HG03196 (cell line): ENCODE results near the gene FAM53A.

ENCODE experiments used
- ATAC-seq: cut with Tn5 transposase; IDR thresholded peaks from one replicate; pipeline ENCODE4 v1.9.1; 2021; ENCODE audit not compliant: unreplicated experiment

Gene FAM53A

GRCh38 chr4:1625600-1626138, 58.4 kb downstream of the FAM53A start:
- no peak for ATAC-seq

GRCh38 chr4:1624519-1624910, 59.6 kb downstream of the FAM53A start:
- no peak for ATAC-seq

DNA sequence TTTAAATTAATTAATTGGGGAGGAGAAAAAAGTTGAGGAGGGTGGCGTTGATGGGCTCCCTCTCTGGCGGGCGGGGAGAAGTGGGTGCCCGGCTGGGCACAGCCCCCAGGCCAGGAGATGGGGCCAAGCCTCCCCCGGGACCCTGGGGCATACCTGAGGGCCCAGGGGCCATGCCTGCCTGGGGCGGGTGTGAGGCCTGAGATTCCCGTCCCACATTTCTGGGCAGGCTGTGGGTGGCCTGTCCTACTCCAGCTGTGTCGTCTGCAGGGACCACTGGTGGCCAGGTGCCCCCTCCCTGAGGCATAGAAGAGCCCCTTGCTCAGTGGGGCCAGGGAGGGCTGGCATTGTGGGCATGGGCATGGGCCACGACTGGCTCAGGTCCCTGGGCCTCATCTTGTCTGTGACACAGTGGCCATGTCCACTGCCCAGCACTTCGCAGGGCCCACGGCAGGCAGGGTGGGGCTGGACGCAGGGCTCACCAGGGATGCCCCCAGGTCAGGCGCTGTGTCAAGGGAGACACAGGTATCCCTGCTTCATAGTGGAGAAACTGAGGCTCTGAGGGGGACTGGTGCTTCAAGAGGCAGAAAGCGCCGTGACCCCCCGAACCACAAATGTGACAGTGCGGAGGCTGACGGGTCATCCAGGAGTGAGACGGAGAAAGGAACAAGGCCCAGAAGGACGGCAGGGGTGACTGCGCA, 60.1 kb downstream of the FAM53A start:
- ATAC-seq = no peak

GRCh38 chr4:1623400-1623799, 60.7 kb downstream of the FAM53A start:
- ATAC-seq = no peak

- ATAC-seq = no peak
These were observed 61.2 kb downstream of the FAM53A start for GRCh38 chr4:1622956-1623355.

DNA sequence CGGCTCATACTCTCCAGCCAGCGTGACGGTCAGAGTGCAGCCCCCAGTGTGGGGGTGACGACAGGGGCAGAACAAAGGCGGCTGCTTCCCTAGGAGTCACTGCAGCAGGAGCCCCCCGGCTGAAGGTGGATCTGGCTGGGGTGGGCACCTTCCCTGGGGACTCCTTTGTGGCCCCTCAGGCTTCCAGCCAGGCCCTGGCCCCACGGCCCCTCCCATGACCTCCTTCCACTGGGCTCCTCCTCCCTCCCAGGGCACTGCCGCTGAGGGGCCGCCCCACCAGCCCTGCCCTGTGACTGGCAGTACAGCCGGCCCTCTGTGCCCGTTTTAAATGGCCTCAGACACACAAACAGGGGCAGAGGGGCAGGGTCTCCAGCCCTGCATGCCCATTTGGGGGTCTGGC, 61.9 kb downstream of the FAM53A start:
- ATAC-seq = no peak

GRCh38 chr4:1621526-1621925, 62.6 kb downstream of the FAM53A start:
- ATAC-seq = no peak

GRCh38 chr4:1619151-1619672, 64.9 kb downstream of the FAM53A start:
- no peak for ATAC-seq

- ATAC-seq = no peak
These were observed 65.7 kb downstream of the FAM53A start for GRCh38 chr4:1618438-1618837.

DNA sequence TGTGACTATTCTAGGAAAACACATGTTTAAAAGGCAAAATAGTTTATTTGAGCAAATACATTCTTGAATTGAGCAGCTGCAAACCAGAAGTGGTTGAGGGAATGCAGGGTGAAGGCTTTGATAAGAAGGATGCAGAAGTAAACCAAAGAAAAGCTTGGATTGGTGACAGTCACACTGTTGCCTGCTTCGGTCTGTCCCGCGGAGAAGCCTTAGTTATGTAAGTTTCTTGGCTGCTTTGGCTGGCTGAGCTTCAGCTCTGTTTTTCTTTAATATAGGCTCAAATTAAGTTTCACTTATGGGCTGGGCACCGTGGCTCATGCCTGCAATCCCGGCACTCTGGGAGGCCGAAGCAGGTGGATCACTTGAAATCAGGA, 67.6 kb downstream of the FAM53A start:
- no peak for ATAC-seq

- no peak for ATAC-seq
These were observed 68.1 kb downstream of the FAM53A start for GRCh38 chr4:1615786-1616556.

- no peak for ATAC-seq
These were observed 69.1 kb downstream of the FAM53A start for GRCh38 chr4:1614854-1615595.

GRCh38 chr4:1614502-1614853, 69.6 kb downstream of the FAM53A start:
- no peak for ATAC-seq

GRCh38 chr4:1614049-1614448, 70.1 kb downstream of the FAM53A start:
- no peak for ATAC-seq

- ATAC-seq = no peak
These were observed 71.0 kb downstream of the FAM53A start for GRCh38 chr4:1613099-1613495.

- no peak for ATAC-seq
These were observed 71.6 kb downstream of the FAM53A start for GRCh38 chr4:1612278-1613098.

GRCh38 chr4:1611501-1611870, 72.6 kb downstream of the FAM53A start:
- ATAC-seq = no peak

DNA sequence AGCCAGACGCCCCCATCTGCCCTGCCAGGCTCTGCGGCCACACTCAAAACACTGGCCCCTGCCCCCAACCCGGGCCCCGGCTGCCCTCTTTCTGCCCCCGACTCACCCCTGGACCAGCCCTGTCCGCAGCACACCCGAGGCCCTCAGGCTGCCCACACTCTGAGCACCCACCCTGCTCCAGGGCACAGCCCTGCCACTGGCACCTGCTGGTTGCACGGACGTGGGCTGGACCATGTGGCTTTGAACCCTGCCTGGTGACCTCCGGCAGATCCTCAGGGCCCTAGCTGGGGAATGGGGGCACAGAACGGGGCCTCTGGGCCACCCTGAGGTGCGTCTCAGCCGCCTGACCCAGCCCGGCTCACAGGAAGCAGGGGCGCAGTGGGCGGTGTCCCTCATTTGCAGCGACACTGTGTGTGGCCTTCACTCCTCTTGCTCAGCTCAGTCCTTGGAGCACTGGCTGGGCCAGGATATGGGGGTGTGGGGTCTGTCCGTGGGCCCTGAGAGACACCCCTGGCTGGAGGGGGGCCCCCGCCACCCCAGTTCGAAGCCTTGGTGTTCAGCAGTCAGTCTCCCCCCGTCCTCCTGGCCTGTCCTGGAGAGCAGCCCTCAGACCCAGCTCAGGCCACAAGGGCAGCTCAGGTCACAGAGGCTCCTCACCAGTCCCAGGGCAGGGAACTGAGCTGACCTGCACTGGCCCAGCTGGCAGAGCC, 73.2 kb downstream of the FAM53A start:
- ATAC-seq = no peak

DNA sequence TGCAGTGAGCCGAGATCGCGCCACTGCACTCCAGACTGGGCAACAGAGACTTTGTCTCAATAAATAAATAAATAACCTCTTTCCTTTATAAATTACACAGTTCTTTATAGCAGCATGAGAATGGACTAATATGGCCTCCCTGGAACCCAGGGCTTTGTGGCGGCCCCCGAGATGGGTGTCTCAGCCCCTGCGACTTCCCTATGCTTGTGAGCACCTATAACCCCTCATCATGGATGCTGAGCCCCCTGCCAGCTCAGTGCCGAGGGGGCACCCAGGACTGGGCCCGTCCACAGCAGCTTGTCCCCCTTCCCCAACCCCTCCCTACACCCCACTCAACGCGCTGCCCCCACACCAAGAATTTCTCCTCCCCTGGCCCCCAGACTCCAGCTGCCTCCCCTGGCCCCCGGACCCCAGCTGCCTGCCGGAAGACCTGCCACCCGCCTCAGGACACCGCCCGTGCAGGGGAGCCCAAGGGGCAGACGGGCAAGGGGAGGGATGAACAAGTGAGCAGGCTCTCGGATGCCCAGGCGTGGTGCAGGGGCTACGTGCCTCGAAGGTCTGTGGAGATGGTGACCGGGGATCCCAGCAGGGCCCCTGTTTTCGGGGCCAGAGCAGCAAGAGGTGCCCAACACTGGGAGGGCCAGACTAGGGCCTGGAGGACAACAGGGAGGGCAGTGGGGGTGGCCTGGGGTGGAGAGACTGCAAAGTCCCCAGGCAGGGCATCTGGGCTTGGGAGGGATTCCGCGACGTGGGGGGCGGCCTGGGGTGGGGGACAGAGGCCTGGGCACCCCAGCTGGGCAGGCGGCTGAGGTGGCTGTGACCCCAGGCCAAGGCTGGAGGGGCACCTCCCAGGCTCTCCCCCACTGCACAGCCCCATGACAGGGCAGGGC, 74.0 kb downstream of the FAM53A start:
- ATAC-seq = no peak
